Glomerular visceral epithelial cell (primary cell): ENCODE data around the gene SIK1.

Experiments
- DNase-seq: peaks from one replicate; pipeline ENCODE4 v3.0.0-alpha.2; 2016; ENCODE audit errors: extremely low spot score

Gene SIK1

GRCh38 chr21:43367296-43367695, 59.6 kb downstream of the SIK1 start:
- no peak for DNase-seq

- DNase-seq, result no peak
Measured at GRCh38 chr21:43366656-43367055, 60.3 kb downstream of the SIK1 start.

- no peak for DNase-seq
Measured at GRCh38 chr21:43365611-43366426, 61.1 kb downstream of the SIK1 start.

GRCh38 chr21:43364851-43365424, 62.0 kb downstream of the SIK1 start:
- DNase-seq, result no peak
